ENCODE measurements around the gene FAM9B.

- TF ChIP-seq CTCF (conservative IDR thresholded peaks at IDR 0.05; ENCODE audit: low read depth, low read length) (no peak), EZH2 (IDR thresholded peaks at IDR 0.05; ENCODE audit: borderline replicate concordance, low read depth, low read length, poor library complexity, severe bottlenecking) (no peak)
These were observed 45.5 kb downstream of the FAM9B start for GRCh38 chrX:8988446-8988845.

All from A673 (cell line).